HL-60/S4 treated with retinoic acid at 250 ng/mL for 4 days and 3 days (cell line): ENCODE data around the gene KIAA0753.
"Not testable (repeated sequence)": the region's sequence is repeated elsewhere in the genome, so short reads cannot be mapped to it uniquely, and the experiment has no call there.

Source experiments
- in situ Hi-C: fragments of 300-500 bp; cut with MboI; formaldehyde crosslinking; loops from 2 replicates; pipeline ENCODE4 v1.7.0; 2022; ENCODE audit warnings: low sequenced_read_pairs

KIAA0753 gene

GRCh38 chr17:6669479-6670212, 29.1 kb upstream of the KIAA0753 start:
- in situ Hi-C loops: loop anchor here (10.0 kb wide), 1 partner anchor 345 kb away; the partner anchor contains the start of gene RNASEK

- in situ Hi-C loops: loop anchor here (10.0 kb wide), 1 partner anchor 346 kb away; the partner anchor contains the start of gene RNASEK
Measured at GRCh38 chr17:6668727-6669425, 28.4 kb upstream of the KIAA0753 start.

- in situ Hi-C loops: loop anchor here (10.0 kb wide), 1 partner anchor 347 kb away; the partner anchor contains the start of gene RNASEK
Measured at GRCh38 chr17:6668219-6668618, 27.7 kb upstream of the KIAA0753 start.

GRCh38 chr17:6667516-6667915, 27.0 kb upstream of the KIAA0753 start:
- in situ Hi-C loops: loop anchor here (10.0 kb wide), 1 partner anchor 347 kb away; the partner anchor contains the start of gene RNASEK

- in situ Hi-C loops: loop anchor here (10.0 kb wide), 1 partner anchor 348 kb away; the partner anchor contains the start of gene RNASEK
Measured at GRCh38 chr17:6666557-6666956, 26.0 kb upstream of the KIAA0753 start.

- in situ Hi-C loops: loop anchor here (10.0 kb wide), 1 partner anchor 349 kb away; the partner anchor contains the start of gene RNASEK
Measured at GRCh38 chr17:6666077-6666521, 25.6 kb upstream of the KIAA0753 start.

- in situ Hi-C loops: loop anchor here (10.0 kb wide), 1 partner anchor 352 kb away; the partner anchor contains the start of gene RNASEK
Measured at GRCh38 chr17:6663200-6663599, 22.7 kb upstream of the KIAA0753 start.

GRCh38 chr17:6661464-6661848, 20.9 kb upstream of the KIAA0753 start:
- in situ Hi-C loops: loop anchor here (10.0 kb wide), 1 partner anchor 353 kb away; the partner anchor contains the start of gene RNASEK

- in situ Hi-C loops: loop anchor here (10.0 kb wide), 1 partner anchor 354 kb away; the partner anchor contains the start of gene RNASEK
Measured at GRCh38 chr17:6660805-6661463, 20.4 kb upstream of the KIAA0753 start.

GRCh38 chr17:6660101-6660500, 19.6 kb upstream of the KIAA0753 start:
- in situ Hi-C loops: loop anchor here (10.0 kb wide), 1 partner anchor 355 kb away; the partner anchor contains the start of gene RNASEK

- in situ Hi-C loops: not testable (repeated sequence)
Measured at GRCh38 chr17:6658411-6658810, 17.9 kb upstream of the KIAA0753 start.

- in situ Hi-C loops: no loop called here
Measured at GRCh38 chr17:6657633-6658287, 17.2 kb upstream of the KIAA0753 start.

- in situ Hi-C loops: not testable (repeated sequence)
Measured at GRCh38 chr17:6656797-6657632, 16.5 kb upstream of the KIAA0753 start.

- in situ Hi-C loops: not testable (repeated sequence)
Measured at GRCh38 chr17:6655732-6656361, 15.3 kb upstream of the KIAA0753 start.

- in situ Hi-C loops: no loop called here
Measured at GRCh38 chr17:6654841-6655731, 14.6 kb upstream of the KIAA0753 start.

- in situ Hi-C loops: no loop called here
Measured at GRCh38 chr17:6651919-6652452, 11.5 kb upstream of the KIAA0753 start.

- in situ Hi-C loops: no loop called here
Measured at GRCh38 chr17:6651354-6651918, 10.9 kb upstream of the KIAA0753 start, which contains the start of the genes C17orf100 and MED31. Gene C17orf100 (plus strand): TSS chr17:6651762. CDS start chr17:6651914, 152 bp downstream. Gene MED31 (minus strand): TSS chr17:6651605. CDS start chr17:6651528, 77 bp downstream.
